K562 (cell line): ENCODE measurements around the gene ARHGEF6. TPM values are rescaled to one million over a fixed set of nuclear protein-coding genes. Genes with fewer than 3 reads are reported as not detected.

Experiments used
- ATAC-seq: fragments of 200-7000 bp; cut with Tn5 transposase; 3 replicates; pipeline ENCODE4 v1.9.1; 2020; ENCODE audit warnings: moderate library complexity
- BruUV-seq: library from RNA; stranded (reverse); fragments of 400-500 nt; replicated peaks from 2 replicates; lab custom pipeline; 2021; lab: Mats Ljungman, UMichigan
- CTCF ChIA-PET: fragments of 300-600 bp; formaldehyde crosslinking; extraction: SDS; loops from one replicate; lab custom pipeline; 2021; ENCODE audit warnings: low intra/inter-chr PET ratio; lab: Yijun Ruan, JAX
- POLR2A ChIA-PET: fragments of 300-600, 350-650 bp; sonication (Branson Sonifier 250); formaldehyde crosslinking; extraction: SDS; loops from one replicate; lab custom pipeline; 2021; ENCODE audit warnings: antibody characterized with exemption, inconsistent platforms; lab: Yijun Ruan, JAX
- DNase-seq, 4 experiments: peaks; one replicate each; pipeline versions ENCODE4 v3.0.0 to v3.0.0-alpha.2; 2011 to 2018; ENCODE audit warnings: low spot score in 3 of 4, mixed read lengths in 3 of 4; ENCODE audit errors: extremely low read depth in 1 of 4
- FAIRE-seq: peaks from 2 replicates; lab custom pipeline; 2011; peaks lifted over from hg19 to GRCh38; lab: Jason Lieb, UNC
- H2AFZ ChIP-seq: 2 replicates; pipeline ENCODE4 v1.6.0; 2011; ENCODE audit warnings: low read depth, low read length, control low read depth, inconsistent platforms
- H3K27ac ChIP-seq: fragments of 200-600 bp; 3 replicates; pipeline ENCODE4 v1.8.0; 2011; ENCODE audit warnings: low read depth, mild to moderate bottlenecking, control low read depth, inconsistent platforms, low read length, moderate library complexity, mixed read lengths; ENCODE audit errors: extremely low read depth
- H3K27me3 ChIP-seq, 2 experiments: fragments of 300-600 bp in 1 of 2; 2 replicates in 1 of 2; 3 replicates in 1 of 2; pipeline versions ENCODE4 v1.6.0 to v1.8.0; 2011; ENCODE audit warnings: inconsistent platforms in 2 of 2, low read length in 2 of 2, mild to moderate bottlenecking in 1 of 2, mixed read lengths in 1 of 2, moderate library complexity in 1 of 2; ENCODE audit not compliant: control insufficient read depth in 2 of 2, insufficient read depth in 2 of 2
- H3K36me3 ChIP-seq: fragments of 300-600 bp; 3 replicates; pipeline ENCODE4 v1.8.0; 2011; ENCODE audit warnings: mild to moderate bottlenecking, low read length, inconsistent platforms; ENCODE audit not compliant: control insufficient read depth, insufficient read depth
- H3K4me1 ChIP-seq, 2 experiments: fragments of 200-600 bp in 1 of 2; replicated peaks in 1 of 2; 2 replicates in 1 of 2; 3 replicates in 1 of 2; pipeline versions ENCODE4 v1.5.1 to v1.8.0; 2011; ENCODE audit warnings: inconsistent platforms in 2 of 2, low read length in 2 of 2, mild to moderate bottlenecking in 1 of 2, mixed read lengths in 1 of 2, moderate library complexity in 1 of 2; ENCODE audit not compliant: control insufficient read depth in 2 of 2, insufficient read depth in 2 of 2
- H3K4me2 ChIP-seq: 2 replicates; pipeline ENCODE4 v1.6.1; 2011; ENCODE audit warnings: low read length, control low read depth, inconsistent platforms, mixed read lengths; ENCODE audit not compliant: insufficient read depth
- H3K4me3 ChIP-seq: fragments of 200-600 bp; sonication (generic), shearing (Covaris generic); 2 replicates; pipeline ENCODE4 v1.5.1; 2016; ENCODE audit warnings: control low read depth, inconsistent platforms
- H3K79me2 ChIP-seq: fragments of 200-600 bp; 3 replicates; pipeline ENCODE4 v1.8.0; 2011; ENCODE audit warnings: low read length, inconsistent platforms; ENCODE audit not compliant: control insufficient read depth, insufficient read depth
- H3K9ac ChIP-seq, 2 experiments: 2 replicates each; pipeline versions ENCODE4 v1.6.0 to v1.6.1; 2011; ENCODE audit warnings: low read depth in 2 of 2, low read length in 2 of 2, control low read depth in 1 of 2, inconsistent platforms in 1 of 2, mild to moderate bottlenecking in 1 of 2, mixed read lengths in 1 of 2; ENCODE audit not compliant: insufficient read depth in 1 of 2
- H3K9me1 ChIP-seq: one replicate; pipeline ENCODE4 v1.6.0; 2011; ENCODE audit warnings: inconsistent platforms, mild to moderate bottlenecking, low read length, moderate library complexity; ENCODE audit not compliant: control insufficient read depth, insufficient read depth
- H3K9me3 ChIP-seq: replicated peaks from 2 replicates; pipeline ENCODE4 v1.5.1; 2011; ENCODE audit warnings: low read depth, low read length, inconsistent platforms; ENCODE audit not compliant: control insufficient read depth, insufficient read depth
- H4K20me1 ChIP-seq: replicated peaks from 2 replicates; pipeline ENCODE4 v1.6.1; 2011; ENCODE audit warnings: low read length, inconsistent platforms, mixed read lengths; ENCODE audit not compliant: control insufficient read depth, insufficient read depth
- ARHGAP35 ChIP-seq: fragments of 450-650 bp; IDR thresholded peaks from 2 replicates; pipeline ENCODE4 v1.6.1; 2018; ENCODE audit not compliant: partially characterized antibody
- CEBPG ChIP-seq, 3 experiments: fragments of 200-800 bp in 1 of 3; sonication (Bioruptor generic) in 1 of 3; sonication (generic) in 1 of 3; formaldehyde crosslinking in 1 of 3; IDR thresholded peaks in 2 of 3; conservative IDR thresholded peaks in 1 of 3; 2 replicates each; pipeline versions ENCODE4 v1.6.1 to v1.8.0; 2016 to 2022; ENCODE audit warnings: missing compliant biosample characterization in 2 of 3, missing genetic modification characterization in 2 of 3, mild to moderate bottlenecking in 1 of 3, missing genetic modification reagents in 1 of 3
- FOXJ3 ChIP-seq: sonication (generic); formaldehyde crosslinking; IDR thresholded peaks from 2 replicates; pipeline ENCODE4 v1.4.0; 2020; ENCODE audit warnings: mild to moderate bottlenecking, missing genetic modification reagents
- HMBOX1 ChIP-seq: sonication (generic); IDR thresholded peaks from 2 replicates; pipeline ENCODE4 v1.6.1; 2016
- KDM1A ChIP-seq, 2 experiments: fragments of 450-650 bp; IDR thresholded peaks; 2 replicates each; pipeline ENCODE4 v1.6.1; 2016; ENCODE audit warnings: mild to moderate bottlenecking in 2 of 2
- TSHZ1 ChIP-seq: fragments of 250-450 bp; sonication (Bioruptor Pico); IDR thresholded peaks from 2 replicates; pipeline ENCODE4 v1.4.0; 2020; ENCODE audit warnings: mild to moderate bottlenecking, moderate library complexity
- ZNF133 ChIP-seq: fragments of 250-450 bp; sonication (Bioruptor Pico); IDR thresholded peaks from 2 replicates; pipeline ENCODE4 v1.4.0; 2020; ENCODE audit warnings: mild to moderate bottlenecking
- ZNF395 ChIP-seq: fragments of 200-800 bp; sonication (Bioruptor generic); IDR thresholded peaks from 2 replicates; pipeline ENCODE4 v1.6.1; 2017; ENCODE audit warnings: missing genetic modification characterization, missing compliant biosample characterization
- WGBS: fragments of 100-300 bp; shearing (Covaris generic); methylation state at CpG from one replicate; pipeline ENCODE4 v1.1.6; 2016; ENCODE audit warnings: low coverage, mixed read lengths; ENCODE audit not compliant: insufficient coverage; ENCODE audit errors: missing lambda C conversion rate; 5-methylcytosine and 5-hydroxymethylcytosine counted together
- in situ Hi-C: fragments of 300-500 bp; cut with MboI; formaldehyde crosslinking; loops from 4 replicates; pipeline ENCODE4 v1.15.0; 2018; ENCODE audit warnings: inconsistent platforms, mixed read lengths
- intact Hi-C: fragments of 100-400 bp; cut with micrococcal nuclease; formaldehyde crosslinking; loops from 2 replicates; pipeline ENCODE4 v1.14.2; 2022
- polyA plus RNA-seq, 8 experiments: library from polyadenylated mRNA; depleted of rRNA in 4 of 8; stranded (reverse) in 5 of 8; unstranded in 3 of 8; fragments of >200 nt; fragmentation: Nextera tagmentation in 2 of 8; fragmentation: Illumina TruSeq in 1 of 8; extraction: Ambion mirVana in 2 of 8; extraction: Trizol in 1 of 8; gene quantifications; 2 replicates each; pipeline versions ENCODE4 v1.2.1 to v1.2.3, GENCODE V29; 2011 to 2014; ENCODE audit warnings: inconsistent platforms in 1 of 8, missing spikeins in 1 of 8
- total RNA-seq, 7 experiments: library from RNA; depleted of rRNA in 6 of 7; stranded (reverse); fragments of >200 nt in 6 of 7; fragmentation: Illumina TruSeq in 2 of 7; extraction: Trizol in 2 of 7; gene quantifications; 2 replicates each; pipeline versions ENCODE4 v1.2.1 to v1.2.3, GENCODE V29; 2011 to 2021; ENCODE audit warnings: low replicate concordance in 1 of 7
- TF ChIP-seq, protein P1 (sequence below): sonication (generic); formaldehyde crosslinking; IDR thresholded peaks from 2 replicates; pipeline ENCODE4 v1.8.0; 2022; ENCODE audit warnings: mild to moderate bottlenecking, missing genetic modification reagents
- TF ChIP-seq, protein P2 (sequence below): fragments of 250-450 bp; sonication (Bioruptor Pico); IDR thresholded peaks from 2 replicates; pipeline ENCODE4 v1.5.0; 2021; ENCODE audit warnings: mild to moderate bottlenecking, borderline replicate concordance

Gene ARHGEF6
- total and polyA plus RNA-seq, 9 of the 15 experiments (the other 6 are each of a cell fraction or from before 2014, with no cell fraction given): 2.9 to 22.1 (median 13.3) TPM

GRCh38 chrX:136764206-136764605, 16.5 kb downstream of the ARHGEF6 start (continued):
- TF ChIP-seq HMBOX1 (no peak), FOXJ3 (no peak)
- TF ChIP-seq, protein P1, sequence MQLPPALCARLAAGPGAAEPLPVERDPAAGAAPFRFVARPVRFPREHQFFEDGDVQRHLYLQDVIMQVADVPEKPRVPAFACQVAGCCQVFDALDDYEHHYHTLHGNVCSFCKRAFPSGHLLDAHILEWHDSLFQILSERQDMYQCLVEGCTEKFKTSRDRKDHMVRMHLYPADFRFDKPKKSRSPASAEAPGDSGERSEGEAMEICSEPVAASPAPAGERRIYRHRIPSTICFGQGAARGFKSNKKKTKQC (CRISPR knock-in tag): no peak

GRCh38 chrX:136762820-136763452, 17.8 kb downstream of the ARHGEF6 start:
- no peaks in the 10 kb centered on the region for H3K9me1 ChIP-seq
- FAIRE-seq: no peak
- peaks cover 13 to 14% of the 10 kb centered on the region in 2 experiments for H3K4me1 ChIP-seq
- 31% methylated on average over 2 of the region's 2 CpGs for WGBS
- in situ Hi-C loops (no loop called here), intact Hi-C loops (no loop called here)
- H3K27ac ChIP-seq: no peak overlapping the region
- no peak overlapping the region for H3K4me3 ChIP-seq
- H3K9ac ChIP-seq: no peak overlapping the region
- BruUV-seq: no TSS peak
- no peaks in the 10 kb centered on the region; the same call in 1 of the 2 replicates for H3K9me3 ChIP-seq
- no peaks in the 10 kb centered on the region for H4K20me1 ChIP-seq
- ATAC-seq: no peak
- POLR2A ChIA-PET: no interaction called here
- CTCF ChIA-PET: no interaction called here
- no peaks in the 10 kb centered on the region; the same call in 2 of the 3 replicates for H3K36me3 ChIP-seq
- peaks cover 10% of the 10 kb centered on the region; the same call in 1 of the 3 replicates for H3K79me2 ChIP-seq
- H2AFZ ChIP-seq: no peak overlapping the region
- H3K27me3 ChIP-seq: no peaks in the 10 kb centered on the region
- no peak for DNase-seq
- H3K4me2 ChIP-seq: no peak overlapping the region
- TF ChIP-seq CEBPG (CRISPR knock-in tag; IDR thresholded peaks at IDR 0.05) (no peak), CEBPG (tag; conservative IDR thresholded peaks at IDR 0.05 in 1 of 2, IDR thresholded peaks at IDR 0.05 in 1 of 2) (no peak), TSHZ1 (CRISPR knock-in tag) (no peak), ARHGAP35 (no peak), ZNF395 (CRISPR knock-in tag) (no peak), KDM1A (IDR thresholded peaks at IDR 0.05) (no peak), ZNF133 (no peak)
- TF ChIP-seq, protein P2, sequence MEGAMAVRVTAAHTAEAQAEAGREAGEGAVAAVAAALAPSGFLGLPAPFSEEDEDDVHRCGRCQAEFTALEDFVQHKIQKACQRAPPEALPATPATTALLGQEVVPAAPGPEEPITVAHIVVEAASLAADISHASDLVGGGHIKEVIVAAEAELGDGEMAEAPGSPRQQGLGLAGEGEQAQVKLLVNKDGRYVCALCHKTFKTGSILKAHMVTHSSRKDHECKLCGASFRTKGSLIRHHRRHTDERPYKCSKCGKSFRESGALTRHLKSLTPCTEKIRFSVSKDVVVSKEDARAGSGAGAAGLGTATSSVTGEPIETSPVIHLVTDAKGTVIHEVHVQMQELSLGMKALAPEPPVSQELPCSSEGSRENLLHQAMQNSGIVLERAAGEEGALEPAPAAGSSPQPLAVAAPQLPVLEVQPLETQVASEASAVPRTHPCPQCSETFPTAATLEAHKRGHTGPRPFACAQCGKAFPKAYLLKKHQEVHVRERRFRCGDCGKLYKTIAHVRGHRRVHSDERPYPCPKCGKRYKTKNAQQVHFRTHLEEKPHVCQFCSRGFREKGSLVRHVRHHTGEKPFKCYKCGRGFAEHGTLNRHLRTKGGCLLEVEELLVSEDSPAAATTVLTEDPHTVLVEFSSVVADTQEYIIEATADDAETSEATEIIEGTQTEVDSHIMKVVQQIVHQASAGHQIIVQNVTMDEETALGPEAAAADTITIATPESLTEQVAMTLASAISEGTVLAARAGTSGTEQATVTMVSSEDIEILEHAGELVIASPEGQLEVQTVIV: no peak
